ENCODE data around the gene SSX5. TPM values are rescaled to one million over a fixed set of nuclear protein-coding genes. Genes with fewer than 3 reads are reported as not detected.
"Not testable (repeated sequence)": the region's sequence is repeated elsewhere in the genome, so short reads cannot be mapped to it uniquely, and the experiment has no call there.

The SSX5 gene
- total RNA-seq, 3 donors from 2014 or later, result not detected

DNA sequence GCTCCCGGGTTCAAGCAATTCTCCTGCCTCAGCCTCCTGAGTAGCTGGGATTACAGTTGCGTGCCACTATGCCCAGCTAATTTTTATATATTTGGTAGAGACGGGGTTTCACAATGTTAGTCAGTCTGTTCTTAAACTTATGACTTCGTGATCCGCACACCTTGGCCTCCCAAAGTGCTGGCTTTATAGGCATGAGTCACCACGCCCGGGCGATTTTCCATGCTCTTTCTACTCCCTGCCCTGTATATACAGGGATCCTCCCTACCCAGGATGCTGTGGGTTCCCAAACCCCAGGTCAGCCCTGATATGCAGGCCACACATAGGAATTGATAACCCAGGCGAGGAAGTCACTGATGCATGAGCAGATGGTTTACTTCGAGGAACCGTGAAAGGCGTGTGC, 31.4 kb downstream of the SSX5 start:
- intact Hi-C loops (cut with DNase I; ENCODE audit: low total_unique reads), result no loop called here
- H3K36me3 ChIP-seq, result no peaks in the 10 kb centered on the region
- no peak for DNase-seq (ENCODE audit: low spot score in 2 of 2)

GRCh38 chrX:48156014-48156413, 40.6 kb downstream of the SSX5 start:
- TF ChIP-seq, protein P1, sequence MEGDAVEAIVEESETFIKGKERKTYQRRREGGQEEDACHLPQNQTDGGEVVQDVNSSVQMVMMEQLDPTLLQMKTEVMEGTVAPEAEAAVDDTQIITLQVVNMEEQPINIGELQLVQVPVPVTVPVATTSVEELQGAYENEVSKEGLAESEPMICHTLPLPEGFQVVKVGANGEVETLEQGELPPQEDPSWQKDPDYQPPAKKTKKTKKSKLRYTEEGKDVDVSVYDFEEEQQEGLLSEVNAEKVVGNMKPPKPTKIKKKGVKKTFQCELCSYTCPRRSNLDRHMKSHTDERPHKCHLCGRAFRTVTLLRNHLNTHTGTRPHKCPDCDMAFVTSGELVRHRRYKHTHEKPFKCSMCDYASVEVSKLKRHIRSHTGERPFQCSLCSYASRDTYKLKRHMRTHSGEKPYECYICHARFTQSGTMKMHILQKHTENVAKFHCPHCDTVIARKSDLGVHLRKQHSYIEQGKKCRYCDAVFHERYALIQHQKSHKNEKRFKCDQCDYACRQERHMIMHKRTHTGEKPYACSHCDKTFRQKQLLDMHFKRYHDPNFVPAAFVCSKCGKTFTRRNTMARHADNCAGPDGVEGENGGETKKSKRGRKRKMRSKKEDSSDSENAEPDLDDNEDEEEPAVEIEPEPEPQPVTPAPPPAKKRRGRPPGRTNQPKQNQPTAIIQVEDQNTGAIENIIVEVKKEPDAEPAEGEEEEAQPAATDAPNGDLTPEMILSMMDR (IDR thresholded peaks at IDR 0.05), result no peak
- TF ChIP-seq POLR2AphosphoS5 (IDR thresholded peaks at IDR 0.05) (no peak), POLR2A (IDR thresholded peaks at IDR 0.05) (no peak)
- H3K4me3 ChIP-seq, result no peak overlapping the region
- no peaks in the 10 kb centered on the region for H3K9me3 ChIP-seq
- H3K27me3 ChIP-seq, result peaks cover 0 to 21% of the 10 kb centered on the region in 2 donors
- no peaks in the 10 kb centered on the region for H3K36me3 ChIP-seq
- intact Hi-C loops (cut with DNase I; ENCODE audit: low total_unique reads), result loop anchor here (5.0 kb wide), 1 partner anchor 661 kb away; no protein-coding TSS in a partner anchor
- no peak overlapping the region for H3K27ac ChIP-seq
- DNase-seq (ENCODE audit: low spot score in 2 of 2), result no peak
- no peaks in the 10 kb centered on the region for H3K4me1 ChIP-seq

More for the DNA sequence above, 31.4 kb downstream of the SSX5 start:
- no peaks in the 10 kb centered on the region for H3K9me3 ChIP-seq
- TF ChIP-seq, protein P1 (IDR thresholded peaks at IDR 0.05), result no peak
- TF ChIP-seq POLR2A (IDR thresholded peaks at IDR 0.05) (no peak), POLR2AphosphoS5 (IDR thresholded peaks at IDR 0.05) (no peak)
- no peaks in the 10 kb centered on the region for H3K4me1 ChIP-seq
- H3K4me3 ChIP-seq, result no peak overlapping the region
- peaks cover 0 to 15% of the 10 kb centered on the region in 2 donors for H3K27me3 ChIP-seq
- no peak overlapping the region for H3K27ac ChIP-seq

- Histone ChIP-seq H3K4me1 (no peaks in the 10 kb centered on the region), H3K9me3 (no peaks in the 10 kb centered on the region), H3K36me3 (no peaks in the 10 kb centered on the region), H3K4me3 (no peak overlapping the region), H3K27ac (no peak overlapping the region), H3K27me3 (peaks cover 0 to 26% of the 10 kb centered on the region in 2 donors)
- intact Hi-C loops (cut with DNase I; ENCODE audit: low total_unique reads), result loop anchor here (5.0 kb wide), 1 partner anchor 663 kb away; no protein-coding TSS in a partner anchor
- DNase-seq (ENCODE audit: low spot score in 2 of 2), result no peak
- TF ChIP-seq, protein P1 (IDR thresholded peaks at IDR 0.05), result no peak
- TF ChIP-seq POLR2A (IDR thresholded peaks at IDR 0.05) (no peak), POLR2AphosphoS5 (IDR thresholded peaks at IDR 0.05) (no peak)
Measured at GRCh38 chrX:48154796-48155195, 41.8 kb downstream of the SSX5 start.

DNA sequence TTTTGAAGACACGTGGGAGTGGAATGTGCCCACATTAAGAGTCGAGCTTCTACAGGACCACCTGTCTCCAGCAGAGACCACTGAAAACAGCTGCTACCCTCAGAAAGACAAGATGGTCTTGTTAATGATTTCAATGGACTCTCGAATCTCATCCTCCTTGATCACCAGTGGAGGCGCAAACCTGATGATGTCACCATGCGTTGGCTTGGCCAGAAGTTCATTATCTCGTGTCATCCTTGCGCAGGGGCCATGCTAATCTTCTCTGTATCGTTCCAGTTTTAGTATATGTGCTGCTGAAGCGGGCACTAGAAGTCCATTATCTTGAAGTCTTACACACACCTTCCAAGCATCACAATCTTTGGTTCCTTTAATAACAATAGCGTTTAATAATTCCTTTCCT, 42.8 kb downstream of the SSX5 start:
- DNase-seq (ENCODE audit: low spot score in 2 of 2), result no peak
- Histone ChIP-seq H3K27ac (no peak overlapping the region), H3K27me3 (peaks cover 0 to 24% of the 10 kb centered on the region in 2 donors), H3K4me3 (no peak overlapping the region), H3K36me3 (no peaks in the 10 kb centered on the region), H3K4me1 (no peaks in the 10 kb centered on the region), H3K9me3 (no peaks in the 10 kb centered on the region)
- intact Hi-C loops (cut with DNase I; ENCODE audit: low total_unique reads), result no loop called here
- TF ChIP-seq, protein P1 (IDR thresholded peaks at IDR 0.05), result no peak
- TF ChIP-seq POLR2AphosphoS5 (IDR thresholded peaks at IDR 0.05), result no peak
- TF ChIP-seq POLR2A (IDR thresholded peaks at IDR 0.05), result no peak

- intact Hi-C loops (cut with DNase I; ENCODE audit: low total_unique reads); DNase-seq (ENCODE audit: low spot score in 2 of 2): not testable (repeated sequence)
Measured at GRCh38 chrX:48142697-48143096, 53.9 kb downstream of the SSX5 start.

DNA sequence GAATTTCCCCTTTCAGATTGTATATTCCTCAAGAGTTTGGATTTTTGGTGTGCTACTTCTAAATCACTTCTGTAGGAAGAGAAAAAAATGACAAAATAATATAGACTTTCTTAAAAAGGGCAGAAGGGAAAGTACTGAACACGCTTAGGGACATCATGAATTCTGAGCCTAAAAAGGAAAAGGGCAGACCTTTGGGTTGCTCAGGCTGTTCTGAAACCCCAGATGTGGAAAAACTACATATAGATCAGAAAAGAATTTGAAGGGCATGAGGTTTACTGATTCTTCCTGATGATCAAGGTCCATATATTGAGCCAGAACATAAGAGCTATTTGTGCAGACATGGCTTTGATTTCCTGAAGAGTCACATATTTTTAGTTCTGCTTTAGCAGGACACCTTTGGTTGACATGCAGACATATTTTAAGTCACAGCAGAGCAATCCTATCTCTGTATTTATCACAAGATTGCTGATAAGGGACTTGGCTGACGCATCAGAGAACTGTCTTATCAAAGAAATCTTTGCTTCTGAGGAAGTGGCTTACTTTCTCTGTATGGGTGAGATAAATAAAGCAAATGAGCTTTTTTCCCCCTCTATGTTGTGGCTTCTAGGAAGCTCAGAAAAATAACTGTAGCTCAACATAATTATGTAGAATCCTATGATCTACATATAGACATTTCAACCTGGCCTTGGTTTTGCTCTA, 54.6 kb downstream of the SSX5 start:
- H3K27ac ChIP-seq; H3K9me3 ChIP-seq; H3K4me3 ChIP-seq; DNase-seq (ENCODE audit: low spot score in 2 of 2); intact Hi-C loops (cut with DNase I; ENCODE audit: low total_unique reads); H3K36me3 ChIP-seq; H3K4me1 ChIP-seq: not testable (repeated sequence)
- peaks cover 0 to 17% of the 10 kb centered on the region in 2 donors for H3K27me3 ChIP-seq

More at GRCh38 chrX:48142697-48143096, 53.9 kb downstream of the SSX5 start:
- not testable (repeated sequence) for H3K36me3 ChIP-seq, H3K4me1 ChIP-seq, H3K9me3 ChIP-seq, H3K27ac ChIP-seq, H3K4me3 ChIP-seq
- H3K27me3 ChIP-seq, result peaks cover 0 to 17% of the 10 kb centered on the region in 2 donors

- H3K36me3 ChIP-seq; intact Hi-C loops (cut with DNase I; ENCODE audit: low total_unique reads); H3K4me1 ChIP-seq; DNase-seq (ENCODE audit: low spot score in 2 of 2); H3K4me3 ChIP-seq; H3K27me3 ChIP-seq; H3K27ac ChIP-seq; H3K9me3 ChIP-seq: not testable (repeated sequence)
Measured at GRCh38 chrX:48139076-48139475, 57.5 kb downstream of the SSX5 start.
